ENCODE measurements around the gene FDXACB1.

Gene FDXACB1, protein sequence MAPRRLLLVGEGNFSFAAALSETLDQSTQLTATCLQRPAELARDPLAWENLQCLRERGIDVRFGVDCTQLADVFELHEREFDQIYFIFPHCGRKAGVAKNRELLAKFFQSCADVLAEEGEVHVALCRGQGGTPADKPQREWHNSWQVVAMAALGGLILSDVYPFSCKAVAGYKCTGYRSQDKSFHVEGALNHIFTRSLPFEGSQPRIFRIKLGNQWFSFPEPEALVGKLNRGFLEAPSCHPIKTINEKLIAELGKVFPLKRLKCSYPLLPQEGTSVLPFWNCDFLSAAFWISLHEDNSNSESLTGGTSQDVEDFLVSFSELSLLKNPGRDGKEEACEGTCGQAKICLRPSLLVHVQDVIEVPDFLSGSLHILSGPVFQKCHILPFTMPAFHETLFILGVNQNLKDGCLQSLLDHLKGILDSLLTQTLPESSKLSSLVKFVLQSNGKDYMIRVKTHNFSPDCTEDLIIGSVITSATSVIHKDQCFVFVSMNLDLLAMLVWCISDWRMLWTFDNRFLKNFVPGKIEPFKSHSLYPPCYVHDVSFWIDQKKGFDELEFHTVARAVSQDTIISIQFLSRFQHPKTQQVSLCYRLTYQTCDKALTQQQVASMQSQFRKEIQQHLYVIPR

DNA sequence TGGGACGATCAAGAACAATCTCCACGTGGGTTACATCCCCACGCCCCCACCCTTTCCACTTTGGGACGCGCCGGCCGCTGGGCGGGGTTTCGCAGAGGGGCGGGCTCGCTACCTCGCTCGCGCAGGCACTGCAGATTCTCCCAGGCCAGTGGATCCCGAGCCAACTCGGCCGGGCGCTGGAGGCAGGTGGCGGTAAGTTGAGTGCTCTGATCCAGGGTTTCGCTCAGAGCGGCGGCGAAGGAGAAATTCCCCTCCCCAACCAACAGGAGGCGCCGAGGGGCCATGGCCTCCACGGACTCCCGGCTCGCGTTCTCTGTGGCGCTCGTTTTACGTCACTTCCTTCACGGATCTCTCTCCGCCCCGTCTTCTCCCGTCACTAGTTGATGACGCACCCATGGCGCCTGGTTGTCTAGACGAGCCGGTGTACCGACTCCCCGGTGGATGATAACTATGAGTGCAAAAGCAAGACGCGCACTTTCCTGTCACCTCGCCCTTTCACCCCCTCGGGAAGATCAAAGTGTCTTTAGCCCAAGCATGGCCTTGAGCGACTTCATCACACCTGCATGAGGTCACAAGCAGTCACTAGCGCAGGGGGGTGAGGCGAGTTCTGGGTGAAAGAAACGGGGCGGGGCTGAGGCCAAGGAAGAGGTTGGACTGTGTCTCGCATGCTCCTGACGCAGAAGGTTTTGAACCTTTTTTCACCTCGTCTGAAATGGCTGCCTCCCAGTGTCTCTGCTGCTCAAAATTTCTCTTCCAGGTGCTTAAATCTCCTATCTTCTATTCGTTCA, at the start of gene FDXACB1, which contains the start of gene CFAP68:
TSS of gene FDXACB1 (minus strand) at position 317 of the 788 bp plus-strand sequence. CDS start at position 284, 33 bp downstream.
TSS of gene CFAP68 (plus strand) at position 693 of the 788 bp plus-strand sequence. CDS start at position 713, 20 bp downstream.
- peak; percentile 100 for DNase-seq

DNA sequence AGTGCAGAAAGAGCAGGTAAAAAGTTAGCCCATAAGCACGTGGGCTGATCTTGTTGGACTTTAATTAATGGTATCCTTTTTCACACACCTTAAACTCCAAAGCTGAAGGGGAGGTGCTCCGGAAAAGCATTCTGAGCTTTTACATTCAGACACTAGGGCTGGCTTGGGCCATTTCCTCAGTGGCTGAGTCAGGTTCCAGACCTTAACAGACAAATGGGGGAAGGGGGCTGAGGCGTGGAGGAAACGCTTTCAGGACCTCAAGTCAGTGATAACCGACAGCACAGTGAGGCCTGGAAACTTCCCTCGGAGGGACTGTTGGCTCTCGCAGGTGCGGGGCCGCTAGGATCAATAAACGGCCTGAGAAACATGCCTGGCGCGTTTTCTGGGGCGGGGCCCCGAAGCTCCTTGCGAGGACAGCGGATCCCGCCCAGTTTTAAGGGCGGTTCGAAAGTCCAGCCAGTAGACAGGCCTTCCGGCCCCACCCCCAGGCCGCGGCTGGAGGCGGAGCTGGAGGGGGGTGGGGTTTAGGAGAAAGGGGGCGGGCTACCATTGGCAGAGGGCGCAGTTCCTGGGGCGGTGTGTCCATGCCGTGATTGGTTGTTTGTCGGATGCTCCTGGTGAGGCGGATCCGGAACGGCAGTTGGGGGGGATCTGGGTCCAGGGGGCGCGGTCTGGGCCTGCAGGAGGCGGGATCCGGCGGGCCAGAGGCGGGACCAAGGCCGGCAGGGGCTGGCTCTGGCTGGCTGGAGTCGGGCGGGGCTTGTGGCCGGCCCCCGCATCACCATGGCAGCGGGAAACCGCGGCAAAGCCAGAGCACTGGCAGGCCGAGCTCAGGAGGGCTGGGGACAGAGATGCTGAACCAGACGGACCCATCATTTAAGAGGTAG, 47.8 kb upstream of the FDXACB1 start:
- DNase-seq = peak; percentile 98

DNA sequence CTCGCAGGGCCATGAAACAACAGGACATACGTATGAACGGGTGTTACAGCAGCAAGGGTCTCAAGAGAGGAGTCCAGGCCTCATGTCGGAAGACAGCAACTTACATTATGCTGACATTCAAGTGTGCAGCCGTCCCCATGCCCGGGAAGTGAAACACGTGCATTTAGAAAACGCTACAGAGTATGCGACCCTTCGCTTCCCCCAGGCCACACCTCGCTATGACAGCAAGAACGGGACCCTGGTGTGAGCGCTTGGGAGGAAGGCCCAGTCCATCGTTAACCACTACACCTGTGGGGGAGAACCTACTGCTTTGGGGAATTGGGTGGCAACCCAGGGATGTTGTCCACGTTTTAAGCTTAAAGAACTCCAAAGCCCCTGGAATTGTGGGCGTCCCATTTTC, 47.0 kb upstream of the FDXACB1 start:
- no peak for DNase-seq

DNA sequence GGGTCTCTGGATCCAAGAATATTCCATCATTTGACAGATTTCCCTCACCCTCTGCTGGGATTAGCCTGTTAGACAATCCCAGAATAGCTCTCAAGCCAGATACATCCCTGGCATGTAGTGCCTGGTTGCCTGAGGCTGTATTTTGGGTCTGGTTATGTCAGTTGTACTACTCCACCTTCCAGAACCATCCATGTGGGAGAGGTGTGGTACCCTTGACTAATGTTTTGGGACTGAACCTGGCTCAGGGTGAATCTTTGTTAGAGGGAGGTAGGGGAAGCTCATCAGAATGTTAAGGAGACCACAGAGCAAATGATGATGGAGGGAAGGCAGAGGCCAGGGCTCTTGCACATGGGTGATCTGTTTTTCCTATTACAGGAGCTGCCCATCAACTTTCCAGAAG, 45.0 kb upstream of the FDXACB1 start:
- no peak for DNase-seq

DNA sequence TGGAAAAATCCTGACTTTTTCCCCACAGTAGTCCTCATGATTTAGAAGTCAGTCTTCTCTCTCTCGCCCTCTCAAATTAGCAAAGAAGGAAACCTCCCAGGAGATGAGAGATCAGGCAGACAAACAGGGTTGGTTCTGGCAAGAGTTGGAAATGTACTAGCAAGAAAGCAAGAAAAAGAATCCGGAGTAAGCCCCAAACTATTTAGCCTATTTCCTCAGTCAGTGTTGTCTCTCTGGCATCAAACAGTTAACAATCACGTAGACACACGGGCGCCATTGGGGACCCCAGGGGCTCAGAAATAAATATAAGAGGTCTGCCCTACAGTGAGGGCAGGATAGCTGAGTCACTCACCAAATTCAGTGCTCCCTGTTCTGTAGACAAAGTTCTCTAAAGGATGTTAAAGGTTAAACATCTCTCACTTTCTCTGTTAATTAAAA, 44.4 kb upstream of the FDXACB1 start:
- DNase-seq = no peak

DNA sequence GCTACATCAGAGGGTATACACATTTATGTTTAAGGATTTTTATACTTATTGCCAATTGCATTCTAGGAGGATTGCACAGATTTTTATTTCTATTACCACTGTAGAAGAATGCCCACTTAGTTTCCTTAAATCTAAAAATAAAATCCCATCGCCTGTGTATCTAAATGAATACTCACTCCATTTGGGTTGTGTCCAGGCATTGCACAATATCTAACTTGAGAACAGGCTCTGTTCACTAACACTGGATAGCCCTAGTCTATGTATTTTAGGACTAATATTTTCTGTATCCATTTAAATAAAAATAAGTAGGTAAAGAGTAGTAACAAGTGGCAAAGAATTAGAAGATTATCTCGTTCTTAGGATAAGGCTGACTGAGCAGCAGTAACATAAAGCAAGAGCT, 43.8 kb upstream of the FDXACB1 start:
- no peak for DNase-seq

DNA sequence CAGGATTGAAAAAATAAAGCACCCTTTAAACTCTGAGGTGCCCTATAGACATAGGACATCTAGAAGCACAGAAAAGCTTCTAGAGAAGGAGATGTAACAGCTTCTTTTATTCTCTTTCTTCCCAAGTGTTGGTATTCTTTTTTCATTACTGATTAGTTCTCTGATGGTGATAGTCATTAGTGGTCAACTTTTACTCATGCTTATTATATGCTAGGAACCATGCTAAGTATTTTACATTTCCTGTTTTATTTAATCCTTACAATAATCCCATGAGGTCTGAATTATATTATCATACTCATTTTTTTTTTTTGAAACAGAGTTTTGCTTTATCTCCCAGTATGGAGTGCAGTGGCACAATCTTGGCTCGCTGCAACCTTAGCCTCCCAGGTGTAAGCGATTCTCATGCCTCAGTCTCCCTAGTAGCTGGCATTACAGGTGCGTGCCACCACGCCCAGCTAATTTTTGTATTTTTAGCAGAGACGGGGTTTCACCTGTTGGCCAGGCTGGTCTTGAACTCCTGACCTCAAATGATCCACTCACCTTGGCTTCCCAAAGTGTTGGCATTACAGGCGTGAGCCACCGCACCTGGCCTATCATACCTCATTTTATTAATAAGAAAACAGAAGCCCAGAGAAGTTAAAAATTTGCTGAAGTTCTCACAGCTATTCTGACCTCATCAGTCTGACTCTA, 42.7 kb upstream of the FDXACB1 start:
- no peak for DNase-seq

DNA sequence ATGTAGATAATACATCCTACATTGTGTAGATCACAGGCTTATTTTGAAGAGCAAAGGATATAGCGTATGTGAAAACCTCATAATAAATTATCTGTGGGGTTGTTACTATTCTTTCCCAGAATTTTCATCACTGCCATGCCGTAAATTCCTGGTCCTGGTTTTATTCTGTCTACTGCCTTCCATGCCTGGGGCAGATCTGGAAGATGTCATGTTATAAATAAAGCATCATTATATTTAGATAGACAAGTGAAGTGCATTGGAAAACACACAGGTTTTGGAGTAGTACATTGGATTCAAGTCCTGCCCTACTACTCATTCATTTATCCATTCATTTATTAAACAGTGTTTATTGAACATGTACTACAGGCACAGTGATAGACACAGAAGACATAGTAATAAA, 41.9 kb upstream of the FDXACB1 start:
- no peak for DNase-seq

DNA sequence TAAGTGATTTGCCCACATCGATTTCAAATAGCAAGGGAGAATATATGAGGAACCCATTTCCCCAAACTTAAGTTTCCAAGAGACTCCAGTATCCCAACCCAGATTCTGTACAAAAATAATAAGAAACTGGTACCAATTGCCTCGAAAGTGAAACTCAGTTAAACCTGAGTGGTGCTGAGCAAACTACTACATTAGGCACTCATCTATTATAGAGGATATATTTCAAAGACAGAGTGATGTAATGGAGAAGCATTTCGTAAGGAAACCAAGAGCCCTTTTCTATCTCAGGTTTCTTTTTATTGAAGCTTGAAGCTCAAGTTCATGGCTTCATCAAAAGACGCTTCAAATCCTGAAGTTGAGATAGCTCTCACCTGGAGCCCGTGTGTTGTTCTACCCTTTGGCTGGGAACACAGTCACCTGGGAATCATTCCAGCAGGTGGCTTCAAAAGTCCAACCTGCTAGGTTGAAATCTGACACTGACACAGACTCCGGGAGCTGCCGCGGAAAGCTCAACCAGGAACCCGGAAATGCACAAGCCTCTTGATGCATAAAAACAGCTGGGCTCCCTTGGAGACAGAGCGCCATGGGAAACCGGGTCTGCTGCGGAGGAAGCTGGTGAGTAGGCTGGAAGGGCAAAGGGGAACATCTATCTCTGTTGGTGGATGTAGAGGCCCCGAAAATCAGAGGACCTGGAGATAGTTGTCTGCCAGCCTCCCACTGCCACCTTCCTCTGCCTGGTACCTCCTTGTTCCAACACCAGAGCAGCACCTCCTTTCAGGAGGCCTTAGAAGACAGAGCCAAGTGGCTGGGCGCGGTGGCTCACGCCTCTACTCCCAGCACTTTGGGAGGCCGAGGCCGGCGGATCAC, 39.7 kb upstream of the FDXACB1 start, which contains the start of gene C11orf52:
TSS of gene C11orf52 (plus strand) at position 524 of the 867 bp plus-strand sequence. CDS start at position 584, 60 bp downstream.
- DNase-seq = peak; percentile 98

DNA sequence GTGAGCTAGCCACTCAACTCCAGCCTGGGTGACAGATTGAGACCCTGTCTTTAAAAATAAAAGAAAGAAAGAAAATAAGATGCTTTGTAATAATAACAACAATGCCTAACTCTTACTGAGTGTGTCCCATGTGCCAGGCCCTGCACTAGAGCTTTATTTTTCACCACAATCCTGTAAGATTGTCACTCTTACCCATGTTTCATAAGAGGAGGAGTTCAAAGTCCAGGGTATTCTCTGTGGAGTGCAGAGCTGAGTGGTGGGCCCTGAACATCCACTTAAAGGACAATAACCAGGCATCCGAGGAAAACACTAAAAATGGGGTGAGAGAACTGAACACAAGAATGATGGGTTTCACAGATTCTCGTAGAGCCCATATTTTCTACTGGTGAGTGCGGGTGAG, 38.8 kb upstream of the FDXACB1 start:
- no peak for DNase-seq

DNA sequence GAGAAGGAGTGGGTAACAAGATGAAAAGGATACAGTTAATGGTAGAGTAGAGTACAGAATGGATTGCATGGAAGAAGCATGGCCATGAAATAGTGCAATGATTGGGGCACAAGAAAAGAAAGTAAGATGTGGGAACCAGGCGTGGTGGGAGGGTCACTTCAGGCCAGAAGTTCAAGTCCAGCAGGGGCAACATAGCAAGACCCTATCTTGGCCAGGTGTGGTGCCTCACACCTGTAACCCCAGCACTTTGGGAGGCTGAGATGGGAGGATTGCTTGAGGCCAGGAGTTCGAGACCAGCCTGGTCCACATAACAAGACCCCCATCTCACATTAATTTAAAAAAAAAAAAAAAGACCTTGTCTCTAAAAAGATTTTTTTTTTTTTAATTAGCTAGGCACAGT, 38.3 kb upstream of the FDXACB1 start:
- DNase-seq = no peak

DNA sequence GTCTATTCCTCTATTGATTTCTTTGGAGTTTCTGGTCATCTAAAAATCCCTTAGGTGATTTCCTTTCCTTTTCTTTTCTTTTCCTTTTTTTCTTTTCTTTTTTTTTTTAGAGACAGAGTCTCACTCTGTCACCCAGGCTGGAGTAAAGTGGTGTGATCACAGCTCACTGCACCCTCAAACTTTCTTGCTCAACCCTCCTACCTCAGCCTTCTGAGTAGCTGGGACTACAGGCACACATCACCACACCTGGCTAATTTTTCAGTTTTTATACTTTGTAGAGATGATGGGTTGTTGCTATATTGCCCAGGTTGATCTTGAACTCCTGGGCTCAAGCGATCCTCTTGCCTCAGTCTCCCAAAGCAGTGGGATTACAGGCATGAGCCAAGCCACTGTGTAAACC, 37.8 kb upstream of the FDXACB1 start:
- DNase-seq = no peak

DNA sequence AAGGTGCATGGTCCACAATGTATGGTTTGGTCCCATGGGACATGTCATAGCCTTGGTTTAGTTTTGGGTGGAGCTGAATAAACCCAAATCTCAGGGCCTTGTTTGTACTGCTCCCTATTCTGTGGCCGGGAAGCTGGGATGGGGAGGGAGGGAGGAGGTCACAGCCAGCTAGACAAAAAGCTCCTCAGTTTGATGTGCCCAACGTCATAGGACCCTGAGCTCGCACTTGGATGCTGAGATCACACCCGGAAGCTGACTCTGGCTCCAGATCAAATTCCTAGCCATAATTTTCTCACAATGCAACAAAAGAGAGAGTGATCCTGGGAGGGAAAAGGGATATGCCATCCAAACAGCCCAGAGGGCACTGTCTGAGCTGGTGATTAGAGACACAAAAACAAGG, 35.0 kb upstream of the FDXACB1 start:
- DNase-seq = no peak

DNA sequence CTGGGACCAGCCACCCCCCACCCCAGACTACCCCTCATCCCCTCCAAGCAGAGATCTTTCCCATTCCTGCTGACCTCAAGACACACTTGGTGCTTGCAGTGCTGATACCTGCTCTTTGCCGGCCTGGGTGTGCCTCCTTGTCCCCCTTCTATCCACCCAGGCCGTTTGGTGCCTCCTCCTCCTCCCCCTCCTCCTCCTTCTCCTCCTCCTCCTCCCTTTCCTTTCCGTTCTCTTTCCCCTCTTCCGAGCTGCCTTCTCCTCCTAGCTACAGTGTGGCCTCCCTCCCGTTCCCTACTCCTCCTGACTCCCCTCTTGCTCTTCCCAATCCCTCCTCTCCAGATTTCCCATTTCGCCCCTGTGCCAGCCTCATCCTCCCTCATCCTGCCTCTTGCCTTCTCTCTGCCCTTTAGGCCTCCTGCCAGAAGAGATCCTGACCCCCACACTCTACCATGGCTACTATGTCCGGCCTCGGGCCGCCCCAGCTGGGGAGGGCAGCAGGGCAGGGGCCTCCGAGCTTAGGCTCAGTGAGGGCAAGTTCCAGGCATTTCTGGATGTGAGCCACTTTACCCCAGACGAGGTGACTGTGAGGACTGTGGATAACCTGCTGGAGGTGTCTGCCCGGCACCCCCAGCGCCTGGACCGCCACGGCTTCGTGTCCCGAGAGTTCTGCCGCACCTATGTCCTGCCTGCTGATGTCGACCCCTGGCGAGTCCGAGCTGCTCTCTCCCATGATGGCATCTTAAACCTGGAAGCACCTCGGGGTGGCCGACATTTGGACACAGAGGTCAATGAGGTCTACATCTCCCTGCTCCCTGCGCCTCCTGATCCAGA, 34.3 kb upstream of the FDXACB1 start:
- DNase-seq = no peak

DNA sequence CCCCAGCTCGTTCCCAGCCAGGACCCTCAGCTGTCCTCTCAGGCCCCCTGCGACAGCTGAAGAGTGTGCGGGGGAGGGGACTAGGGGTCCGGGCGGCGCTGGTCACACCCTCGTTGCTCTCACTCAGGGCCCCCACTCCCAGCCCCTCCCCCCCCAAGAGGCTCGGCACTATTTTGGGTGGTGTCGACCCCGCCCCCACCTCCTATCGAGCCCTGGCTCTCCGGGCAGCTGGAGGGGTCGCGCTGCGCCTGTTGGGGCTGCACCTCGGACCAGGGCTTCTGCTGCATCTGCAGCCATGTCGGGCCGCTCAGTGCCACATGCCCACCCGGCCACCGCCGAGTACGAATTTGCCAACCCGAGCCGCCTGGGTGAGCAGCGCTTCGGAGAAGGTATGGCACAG, 33.6 kb upstream of the FDXACB1 start, which contains the start of gene HSPB2:
TSS of gene HSPB2 (plus strand) at position 200 of the 400 bp plus-strand sequence. CDS start at position 296, 96 bp downstream.
- no peak for DNase-seq

DNA sequence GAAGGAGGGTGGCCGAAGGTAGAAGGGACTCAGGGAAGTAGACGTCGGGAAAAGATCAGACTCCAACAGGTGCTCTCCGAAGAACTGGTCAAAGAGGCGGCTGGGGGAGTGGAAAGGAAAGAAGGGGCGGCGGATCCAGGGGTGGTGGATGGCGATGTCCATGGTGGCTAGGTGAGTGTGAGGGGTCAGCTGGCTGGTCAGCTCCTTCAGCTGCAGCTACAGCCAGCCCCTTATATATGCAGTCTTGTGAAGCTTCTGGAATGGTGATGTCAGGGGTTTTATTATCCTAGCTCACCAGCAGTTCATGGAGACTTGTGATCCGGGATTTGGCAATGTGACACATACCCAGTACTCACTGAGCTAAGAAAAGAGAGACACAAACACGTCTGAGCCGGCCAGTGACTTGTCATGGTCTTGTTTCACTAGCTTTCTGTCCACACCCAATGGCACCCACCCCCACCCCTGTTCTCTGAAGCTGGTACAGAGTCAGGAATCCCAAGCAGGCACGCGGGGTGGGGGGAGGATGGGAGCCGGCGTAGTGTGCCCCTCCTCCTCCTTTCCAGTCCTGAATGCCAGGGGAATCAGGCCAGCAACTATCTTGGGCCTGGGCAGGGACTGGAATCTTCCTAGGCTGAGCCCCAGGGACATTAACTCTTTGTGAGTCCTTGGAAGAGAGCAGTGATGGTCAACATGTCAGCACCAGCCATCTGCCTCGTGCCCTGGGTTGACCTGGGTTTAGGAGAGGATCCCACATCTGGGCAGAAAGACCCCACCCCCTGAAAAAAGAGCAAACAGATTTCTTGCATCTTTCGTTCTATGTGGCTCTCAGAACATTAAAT, 32.8 kb upstream of the FDXACB1 start, which contains the start of gene CRYAB:
TSS of gene CRYAB (minus strand) at position 208 of the 839 bp plus-strand sequence. CDS start at position 162, 46 bp downstream.
- DNase-seq = no peak

DNA sequence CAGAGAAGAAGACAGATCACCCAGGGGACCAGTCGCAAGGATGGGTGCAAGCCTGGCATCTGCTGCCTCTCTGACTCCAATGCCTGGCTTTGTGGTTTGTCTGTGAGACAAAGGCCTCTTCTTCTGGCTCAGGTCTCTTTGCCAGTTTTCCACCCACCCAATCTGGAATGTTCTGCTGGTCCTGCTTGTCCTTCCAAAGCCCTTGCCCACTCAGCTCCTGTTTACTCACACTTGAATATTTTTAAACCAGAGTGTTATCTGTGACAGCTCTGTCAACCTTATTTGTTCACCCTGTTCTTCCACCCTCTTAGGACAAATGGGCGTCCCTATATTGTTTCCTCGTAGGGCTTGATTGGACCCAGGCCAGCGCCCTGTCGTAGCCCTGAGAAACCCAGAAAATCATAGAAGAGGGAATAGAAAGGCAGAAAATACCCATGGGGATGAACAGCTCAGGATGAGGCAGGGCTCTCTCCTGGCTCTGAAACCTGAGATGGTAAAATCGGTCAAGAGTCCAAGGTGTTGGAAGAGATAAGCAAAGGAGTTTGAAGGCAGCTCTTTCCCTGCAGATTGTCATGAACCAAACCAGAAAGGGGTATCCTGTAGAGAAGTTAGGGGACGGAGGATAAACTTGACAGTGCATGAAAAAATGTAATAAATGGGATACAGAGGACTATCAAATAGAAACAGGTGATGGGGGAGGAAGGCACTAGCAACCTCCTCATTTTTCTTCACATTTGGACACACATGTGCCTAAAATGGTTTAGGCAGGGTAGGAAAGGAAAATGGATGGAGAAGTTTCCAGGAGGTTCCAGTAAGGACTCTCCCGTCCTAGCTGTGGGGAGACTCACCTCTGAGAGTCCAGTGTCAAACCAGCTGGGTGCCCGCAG, 32.0 kb upstream of the FDXACB1 start:
- DNase-seq = peak; percentile 19

All from DMS79 treated with DMSO at 0.1 percent for 48 hours (cell line).